Nucleus accumbens (tissue), 56 donors: Measurements from ENCODE around the gene SEM1.
"Not testable (repeated sequence)": the region's sequence is repeated elsewhere in the genome, so short reads cannot be mapped to it uniquely, and the experiment has no call there.

Experiments
- DNase-seq, 56 donors: peaks; one replicate each; lab custom pipeline; 2025; lab: John Stamatoyannopoulos, UW

SEM1 gene

DNA sequence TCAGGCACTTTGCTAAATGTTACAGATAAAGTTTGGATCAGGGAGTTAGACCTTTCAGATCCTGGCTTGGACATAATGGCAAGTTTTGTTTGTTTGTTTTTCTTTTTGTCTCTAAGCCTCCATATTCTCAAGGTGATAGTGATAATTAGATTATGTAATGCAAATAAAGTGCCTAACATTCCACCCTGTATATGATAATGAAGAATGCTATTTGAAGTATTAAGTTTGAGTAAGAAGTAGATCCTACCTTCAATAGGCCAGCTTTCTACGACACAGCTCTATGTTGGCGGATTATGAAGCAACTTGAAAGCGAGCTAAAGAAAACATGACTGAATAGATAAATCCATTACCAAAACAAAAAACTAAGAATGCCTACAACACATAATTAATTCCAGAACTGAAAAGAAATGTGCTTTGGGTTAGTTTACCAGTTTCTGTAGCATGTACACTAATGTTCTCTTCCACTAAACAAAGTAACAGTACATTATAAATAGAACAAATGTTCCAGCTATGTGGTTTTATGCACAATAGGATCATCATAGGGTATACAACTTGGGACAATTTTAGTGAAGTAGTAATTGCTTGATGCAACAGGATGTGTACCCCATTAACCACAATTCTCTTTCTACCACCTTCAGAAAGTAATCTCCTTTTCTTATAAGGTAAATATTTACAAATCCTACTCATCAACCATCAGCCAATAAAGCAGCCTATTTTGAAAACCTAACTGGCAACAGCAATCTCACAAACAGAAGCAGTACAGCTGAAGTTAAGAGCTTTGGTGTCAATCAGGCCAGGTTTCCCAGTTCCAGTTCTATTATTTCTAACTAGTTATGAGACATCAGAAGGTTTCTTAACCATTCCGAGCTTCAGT, 1.5 kb downstream of the SEM1 start:
- DNase-seq = no peak

DNA sequence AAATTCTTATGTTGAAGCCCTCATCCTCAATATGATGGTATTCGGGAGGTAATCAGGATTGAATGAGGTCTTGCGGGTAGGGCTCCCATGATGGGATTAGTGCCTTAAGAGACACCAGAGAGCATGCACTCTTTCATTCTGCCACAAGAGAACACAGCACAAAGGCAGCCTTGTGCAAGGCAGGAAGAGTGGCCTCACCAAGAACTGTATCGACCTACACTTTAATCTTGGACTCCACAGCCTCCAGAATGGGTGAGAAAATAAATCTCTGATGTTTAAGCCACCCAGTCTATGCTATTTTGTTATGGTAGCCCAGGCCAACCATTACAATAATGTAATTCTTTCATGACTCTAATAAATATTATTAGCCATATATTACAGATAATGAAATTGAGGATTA, 8.4 kb downstream of the SEM1 start:
- no peak for DNase-seq

DNA sequence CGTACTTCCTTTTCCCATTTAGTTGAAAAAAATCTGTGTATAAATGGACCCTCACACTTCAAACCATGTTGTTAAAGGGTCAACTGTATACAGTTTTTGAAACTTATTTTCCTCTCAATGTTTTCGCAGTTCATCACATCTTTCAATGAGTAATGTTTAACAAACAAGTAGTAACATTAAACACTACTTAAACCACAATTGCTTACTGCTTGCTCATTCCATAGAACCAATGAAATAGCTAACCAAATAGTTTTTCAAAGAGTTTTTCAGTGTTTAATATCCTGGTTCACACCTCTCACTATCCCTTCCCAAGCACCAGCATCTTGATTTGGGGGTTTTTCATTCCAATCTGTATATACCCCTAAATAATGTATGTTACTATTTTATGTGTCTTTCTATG, 9.1 kb downstream of the SEM1 start:
- no peak for DNase-seq

DNA sequence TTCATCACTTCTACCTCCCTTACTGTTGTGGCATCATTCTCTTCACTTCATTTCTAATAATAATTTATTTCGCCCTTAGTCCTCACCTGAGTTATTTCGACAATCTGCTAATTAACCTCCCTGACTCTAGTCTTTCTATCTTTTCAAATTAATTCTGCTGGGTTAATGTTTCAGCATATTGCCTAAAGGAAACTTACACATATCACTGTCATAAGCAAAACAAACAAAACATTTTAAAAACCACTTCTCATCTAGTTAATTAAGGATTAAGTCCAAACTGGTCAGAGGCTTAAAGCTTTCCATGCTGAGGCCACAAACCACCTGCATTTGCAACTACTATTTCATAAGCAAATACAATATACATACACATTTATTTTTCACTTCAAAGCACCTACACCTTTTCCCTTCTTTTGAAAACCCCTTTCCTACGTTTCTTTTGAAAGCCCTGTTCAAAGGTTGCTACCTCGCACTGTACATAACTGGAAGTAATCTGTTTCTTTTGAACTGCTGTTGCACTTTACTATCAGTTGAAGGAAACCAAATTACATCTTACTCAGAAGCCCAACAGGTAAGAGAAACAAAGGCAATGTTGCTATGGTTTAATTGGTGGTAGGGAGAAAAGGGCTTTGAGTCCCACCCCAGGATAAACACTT, 10.3 kb downstream of the SEM1 start:
- no peak for DNase-seq

DNA sequence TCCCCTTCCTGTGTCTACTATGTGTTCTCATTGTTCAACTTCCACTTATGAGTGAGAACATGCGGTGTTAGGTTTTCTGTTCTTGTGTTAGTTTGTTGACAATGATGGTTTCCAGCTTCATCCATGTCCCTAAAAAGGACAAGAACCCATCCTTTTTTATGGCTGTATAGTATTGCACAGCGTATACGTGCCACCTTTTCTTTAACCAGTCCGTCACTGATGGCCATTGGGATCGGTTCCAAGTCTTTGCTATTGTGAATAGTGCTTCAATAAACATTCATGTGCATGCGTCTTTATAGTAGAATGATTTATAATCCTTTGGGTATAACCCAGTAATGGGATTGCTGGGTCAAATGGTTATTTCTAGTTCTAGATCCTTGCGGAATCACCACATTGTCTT, 11.2 kb downstream of the SEM1 start:
- DNase-seq = not testable (repeated sequence)

DNA sequence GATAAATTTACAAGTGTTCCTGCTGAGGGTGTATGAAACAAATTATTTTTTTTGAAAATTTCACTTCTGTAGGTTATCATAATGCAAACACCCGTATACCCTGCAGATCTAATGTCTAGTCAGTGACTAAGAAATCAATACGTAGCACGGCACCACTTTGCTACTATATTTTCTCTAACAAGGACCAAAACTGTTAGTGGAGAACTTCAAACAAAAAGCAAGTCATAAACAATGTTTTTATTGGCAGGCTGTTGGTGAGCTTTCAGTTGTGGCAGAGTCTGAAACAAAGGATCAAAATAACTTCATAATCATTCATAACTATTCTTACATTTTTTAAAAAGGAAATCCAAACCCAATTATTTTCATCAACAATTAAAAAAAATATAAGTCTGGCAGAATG, 11.8 kb downstream of the SEM1 start:
- DNase-seq = no peak

DNA sequence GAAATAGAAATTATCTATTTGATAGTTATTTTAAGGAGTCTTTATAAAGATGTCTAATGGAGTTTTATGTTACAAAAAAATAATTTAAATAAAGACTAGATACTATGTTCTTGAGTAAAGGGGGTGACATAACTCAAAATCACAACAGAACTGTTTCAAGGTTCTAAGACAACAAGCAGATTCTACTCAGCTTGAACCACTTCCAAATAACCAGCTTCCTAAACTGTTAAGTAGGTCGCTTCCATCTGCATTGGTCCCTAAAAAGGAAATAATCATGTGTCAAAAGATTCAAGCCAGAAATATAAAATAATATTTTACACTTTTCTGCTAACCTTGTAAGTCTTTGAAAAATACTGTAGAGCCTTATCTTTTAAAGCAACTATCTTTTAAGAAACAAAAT, 14.1 kb downstream of the SEM1 start:
- no peak for DNase-seq

DNA sequence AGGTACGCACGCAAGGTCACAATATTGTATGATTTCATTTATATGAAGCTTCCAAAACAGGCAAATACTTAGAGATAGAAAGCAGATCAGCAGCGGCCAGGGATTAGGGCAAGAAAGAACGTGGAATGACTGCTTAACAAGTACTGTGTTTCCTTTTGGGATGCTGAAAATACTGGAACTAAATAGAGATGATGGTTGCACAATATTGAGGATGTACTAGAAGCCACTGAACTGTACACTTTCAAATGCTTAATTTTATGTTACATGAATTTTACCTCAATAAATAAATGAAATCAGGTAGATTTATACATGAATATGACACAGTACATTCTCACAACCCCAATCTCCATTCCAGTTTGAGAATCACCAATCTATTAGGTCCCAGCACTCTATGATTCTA, 15.6 kb downstream of the SEM1 start:
- DNase-seq = no peak

DNA sequence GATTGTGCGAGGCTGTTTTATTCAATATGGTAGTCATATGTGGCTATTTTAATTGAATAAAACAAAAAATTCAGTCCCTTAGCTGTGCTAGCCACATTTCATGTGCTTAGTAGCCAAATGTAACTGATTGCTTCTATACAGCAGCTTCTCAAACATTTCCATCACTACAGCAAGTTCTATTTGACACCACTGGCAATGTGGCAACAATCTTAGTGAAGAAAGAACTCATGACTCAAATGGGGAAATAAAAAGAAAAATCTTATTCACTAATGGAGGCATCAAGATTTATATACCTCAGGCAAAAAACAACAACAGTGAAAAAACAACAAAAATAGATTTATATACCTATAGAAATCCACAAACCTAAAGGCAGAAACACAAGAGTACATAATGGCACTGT, 17.9 kb downstream of the SEM1 start:
- DNase-seq = no peak

DNA sequence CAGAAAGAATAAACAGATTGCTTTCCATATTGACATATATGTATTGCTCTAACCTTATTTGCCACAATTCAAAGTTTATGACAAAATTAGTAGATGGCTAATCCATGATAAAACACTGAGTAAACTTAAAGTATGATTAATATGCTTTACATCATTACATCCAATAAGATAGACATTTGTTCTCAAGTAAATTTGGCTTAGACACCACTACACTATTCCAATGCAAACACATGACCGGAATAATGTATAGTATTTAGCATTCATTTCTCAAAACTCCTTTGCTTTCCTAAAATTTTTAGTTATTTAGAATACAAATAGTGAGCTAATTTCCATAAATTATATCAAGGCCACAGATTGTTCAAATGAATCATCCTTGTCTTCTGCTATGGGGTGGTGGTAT, 20.2 kb downstream of the SEM1 start:
- DNase-seq = no peak

DNA sequence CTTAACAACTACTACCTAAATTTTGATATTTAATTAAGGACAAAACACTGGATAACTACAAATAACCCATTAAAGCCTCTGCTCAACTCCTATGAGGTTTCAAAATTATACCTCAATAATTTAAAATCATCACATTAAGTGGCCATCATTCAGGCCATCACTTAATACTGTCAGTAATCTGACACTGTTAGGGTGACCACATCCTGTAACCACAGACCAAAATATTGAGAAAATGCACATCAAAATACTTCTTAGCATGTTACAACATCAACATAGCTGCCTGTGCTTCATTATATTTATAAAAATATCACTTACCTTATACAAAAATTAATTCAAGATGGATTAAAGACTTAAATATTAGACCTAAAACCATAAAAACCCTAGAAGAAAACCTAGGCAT, 23.3 kb downstream of the SEM1 start:
- no peak for DNase-seq

DNA sequence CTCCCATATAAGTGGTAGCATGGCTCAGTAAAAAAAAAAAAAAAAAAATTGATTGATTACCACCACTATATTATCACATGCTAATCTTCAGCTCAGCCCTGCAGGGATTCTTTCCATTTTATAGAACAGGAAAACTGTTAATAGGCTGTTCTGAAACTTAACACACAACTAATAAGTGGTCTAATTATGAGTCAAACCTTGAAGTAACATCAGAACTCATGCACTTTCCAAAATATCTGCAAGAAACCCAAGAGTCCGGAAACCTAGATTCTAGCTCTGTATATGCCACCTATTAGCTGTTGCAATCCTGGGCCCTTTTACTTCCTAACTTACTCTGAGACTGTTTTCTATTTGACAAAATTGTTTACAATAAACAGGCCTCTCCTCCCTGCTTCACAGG, 23.9 kb downstream of the SEM1 start:
- DNase-seq = no peak

DNA sequence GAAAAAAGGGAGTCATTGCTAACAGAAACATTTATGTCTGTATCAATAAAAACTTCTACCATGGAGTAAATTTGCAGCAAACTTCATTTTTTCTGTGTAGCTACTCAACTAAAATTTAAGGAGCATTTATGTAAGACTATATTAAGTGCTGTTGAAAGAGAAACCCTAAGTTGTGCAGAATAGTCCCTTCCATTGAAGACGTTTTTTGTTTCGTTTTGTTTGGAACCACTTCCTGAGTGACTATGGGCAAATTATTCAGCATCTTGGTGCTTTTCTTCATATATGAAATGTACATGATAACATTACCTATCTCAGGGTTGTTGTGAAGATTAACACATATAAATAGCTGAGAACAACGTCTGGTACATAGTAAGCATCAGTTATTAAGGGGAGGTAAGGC, 24.3 kb downstream of the SEM1 start:
- DNase-seq = no peak

DNA sequence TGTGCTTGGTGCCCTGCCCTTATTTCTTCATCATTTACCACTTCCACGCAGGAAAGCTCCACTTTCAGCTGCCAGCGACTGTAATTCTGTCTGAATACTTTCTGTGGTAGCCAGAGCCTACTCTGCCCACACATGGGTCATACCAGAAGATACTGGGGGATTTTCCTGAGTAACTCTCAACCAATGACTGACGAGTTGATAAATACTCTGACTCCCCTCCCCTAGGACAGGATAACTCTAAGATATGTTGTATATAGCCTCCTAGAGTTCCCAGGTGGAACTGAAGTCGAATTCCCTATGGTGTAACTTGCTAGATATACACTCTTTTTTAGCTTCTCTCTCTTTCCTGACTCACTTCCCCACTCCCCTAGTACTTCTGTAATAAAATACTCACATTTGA, 29.8 kb downstream of the SEM1 start:
- DNase-seq = no peak

DNA sequence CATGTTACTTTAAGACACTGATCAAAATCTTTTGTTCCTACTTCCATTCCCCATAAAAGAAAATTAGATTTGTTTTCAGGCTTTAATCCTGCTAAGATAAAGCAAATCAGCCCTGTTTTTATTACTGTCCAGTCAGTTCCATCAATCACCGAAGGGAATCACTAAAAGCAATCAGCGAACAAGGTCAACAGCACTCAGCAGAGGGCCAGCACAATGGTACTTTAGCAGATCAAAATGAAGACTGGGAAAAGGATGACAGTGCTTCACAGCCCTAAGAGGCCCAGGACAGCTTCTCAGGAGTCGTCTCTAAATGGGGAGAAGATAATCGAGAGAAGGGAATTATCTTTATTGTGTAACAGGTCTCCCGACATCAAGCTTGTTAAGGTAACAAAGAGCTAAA, 32.7 kb downstream of the SEM1 start:
- no peak for DNase-seq

DNA sequence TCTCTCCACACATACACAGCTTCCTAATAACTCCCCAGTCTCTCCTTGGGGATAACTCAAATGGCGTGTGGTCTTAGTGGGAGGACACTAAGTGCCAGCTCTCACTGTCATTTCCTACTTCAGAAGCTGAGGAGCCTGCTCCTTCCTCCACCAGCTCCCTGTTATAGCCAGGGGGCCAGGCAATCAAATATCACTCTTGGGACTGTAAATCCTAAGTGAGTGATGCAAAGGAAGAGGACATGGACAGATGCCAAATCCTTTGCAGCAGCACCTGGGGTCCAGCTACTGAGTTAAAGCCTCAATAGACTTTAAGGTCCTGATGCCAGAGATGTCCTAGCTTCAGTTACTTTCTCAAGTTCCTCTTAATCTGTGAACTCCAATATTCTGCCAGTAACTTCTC, 34.1 kb downstream of the SEM1 start:
- DNase-seq = no peak

DNA sequence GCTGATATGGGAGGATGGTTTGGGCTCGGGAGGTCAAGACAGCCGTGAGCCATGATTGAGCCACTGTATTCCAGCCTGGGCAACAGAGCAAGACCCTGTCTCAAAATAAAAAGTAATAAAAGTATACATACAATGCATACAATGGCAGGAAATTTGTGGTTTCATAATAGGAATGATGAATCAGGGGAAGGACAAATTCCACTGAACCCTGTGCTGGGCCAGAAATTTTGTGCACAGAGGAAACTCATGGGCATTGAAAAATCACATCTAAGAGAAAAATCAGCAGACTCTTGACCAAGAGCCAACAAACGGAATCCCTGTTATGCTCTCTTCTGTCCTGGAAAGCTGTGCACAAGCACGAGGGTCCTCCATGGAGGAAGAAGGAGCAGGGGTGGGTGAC, 35.1 kb downstream of the SEM1 start:
- DNase-seq = no peak

DNA sequence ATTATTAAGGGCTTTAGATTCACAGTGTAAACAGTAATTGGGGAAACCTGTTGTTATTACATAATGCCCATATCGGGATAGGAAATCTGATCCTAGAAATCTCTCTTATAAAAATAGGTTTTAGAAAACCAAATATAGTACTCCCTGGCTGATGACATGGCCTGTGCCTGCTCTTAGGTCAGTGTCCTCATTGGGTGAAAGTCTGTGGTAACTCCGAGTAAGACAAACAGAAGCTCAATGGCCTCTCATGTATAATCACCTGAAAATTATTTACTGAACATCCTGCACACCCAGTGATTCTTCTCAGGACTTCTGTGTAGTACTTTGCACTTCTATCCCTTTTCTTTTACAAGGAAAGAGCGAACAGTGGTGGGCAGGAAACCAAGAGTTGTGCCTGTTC, 37.8 kb downstream of the SEM1 start:
- DNase-seq = no peak

DNA sequence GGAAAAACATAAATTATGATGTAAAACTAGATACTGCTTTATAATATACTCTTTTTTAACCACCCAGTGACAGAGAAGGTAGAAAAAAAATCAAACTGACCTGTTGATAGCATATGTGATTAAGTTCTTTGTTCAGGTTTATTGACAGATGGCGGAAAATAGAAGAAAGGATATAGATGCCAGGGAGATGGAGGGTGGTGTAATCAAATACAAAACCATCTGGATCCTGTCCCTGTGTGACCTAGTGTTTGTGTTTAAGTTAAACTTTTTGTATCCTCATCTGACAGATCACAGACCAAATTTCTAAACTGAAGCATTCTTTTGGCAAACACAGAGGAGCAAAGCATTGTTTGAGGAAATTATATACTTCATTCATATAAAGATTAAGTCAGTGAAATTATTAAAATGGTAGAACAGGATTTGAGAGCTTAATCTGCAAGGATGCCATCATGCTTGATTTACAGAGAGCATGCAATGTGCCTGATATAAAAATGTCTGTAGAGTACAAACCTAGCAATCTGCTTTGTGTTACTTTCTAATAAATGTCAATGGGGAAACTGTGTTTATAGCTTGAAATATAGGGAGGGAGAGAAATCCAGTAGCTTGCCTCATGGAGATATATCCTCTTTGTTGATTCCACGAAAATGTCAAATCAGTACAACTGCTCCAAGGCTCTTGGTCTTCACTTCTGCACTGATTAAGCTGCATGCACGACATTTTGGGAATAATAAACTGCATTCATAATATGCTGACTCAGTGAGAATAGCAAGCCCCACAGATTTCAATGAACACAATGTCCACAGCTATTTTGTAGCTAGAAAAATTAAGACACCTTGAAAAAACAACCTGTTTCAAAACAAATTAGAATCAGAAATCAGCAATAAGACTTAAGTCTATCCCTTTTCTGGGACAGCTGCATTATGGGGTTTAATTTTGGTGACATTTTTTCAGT, 39.0 kb downstream of the SEM1 start:
- no peak for DNase-seq

DNA sequence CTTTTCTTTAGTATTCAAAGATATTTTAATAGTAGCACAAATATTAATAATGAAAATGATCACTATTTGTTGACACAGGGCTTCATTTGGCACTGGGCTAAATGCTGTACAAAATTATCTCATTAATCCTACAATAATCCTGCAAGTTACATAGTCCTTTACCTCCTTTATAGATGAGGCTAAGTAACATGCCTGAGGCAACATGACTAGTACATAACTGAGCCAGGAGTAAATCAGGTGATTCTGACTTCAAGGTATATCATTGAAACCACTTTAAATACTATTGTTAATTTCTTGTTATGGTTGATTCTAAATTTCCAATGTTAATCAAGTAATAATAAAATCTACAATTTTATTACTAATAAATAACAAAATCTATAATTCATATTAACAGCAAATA, 39.8 kb downstream of the SEM1 start:
- DNase-seq = no peak

DNA sequence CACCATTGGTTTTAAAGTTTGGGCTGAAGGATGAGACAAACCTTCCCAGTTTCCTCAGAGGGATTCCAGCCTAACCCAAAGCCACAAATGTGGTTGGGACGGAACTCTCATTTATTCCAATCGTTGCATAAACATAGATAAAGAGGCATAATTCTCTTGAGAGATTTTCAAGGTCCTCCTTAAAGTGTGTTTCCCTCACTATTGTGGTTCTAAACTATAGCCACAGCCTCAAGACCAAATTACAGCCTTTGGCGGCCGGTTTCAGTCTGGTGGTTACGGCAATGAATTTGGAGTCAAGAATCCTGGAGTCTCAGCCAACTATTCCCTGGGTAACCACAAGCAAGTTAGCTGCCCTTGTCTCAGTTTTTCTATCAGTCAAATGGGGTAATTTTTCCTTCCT, 42.6 kb downstream of the SEM1 start:
- DNase-seq = no peak
